ENCODE results near the gene CFAP74. TPM values are rescaled to one million over a fixed set of nuclear protein-coding genes. Genes with fewer than 3 reads are reported as not detected.

CFAP74 gene
- total RNA-seq, 1 experiment from 2014 or later: not detected

GRCh38 chr1:1872329-1872994 is 131.1 kb downstream of the CFAP74 start:
- CTCF ChIA-PET: no interaction called here
- POLR2A ChIA-PET (ENCODE audit: low non-redundant PET): no interaction called here
- no peak for TF ChIP-seq EZH2 (IDR thresholded peaks at IDR 0.05; ENCODE audit: borderline replicate concordance, low read depth, low read length, poor library complexity, severe bottlenecking)
- TF ChIP-seq, protein P1, sequence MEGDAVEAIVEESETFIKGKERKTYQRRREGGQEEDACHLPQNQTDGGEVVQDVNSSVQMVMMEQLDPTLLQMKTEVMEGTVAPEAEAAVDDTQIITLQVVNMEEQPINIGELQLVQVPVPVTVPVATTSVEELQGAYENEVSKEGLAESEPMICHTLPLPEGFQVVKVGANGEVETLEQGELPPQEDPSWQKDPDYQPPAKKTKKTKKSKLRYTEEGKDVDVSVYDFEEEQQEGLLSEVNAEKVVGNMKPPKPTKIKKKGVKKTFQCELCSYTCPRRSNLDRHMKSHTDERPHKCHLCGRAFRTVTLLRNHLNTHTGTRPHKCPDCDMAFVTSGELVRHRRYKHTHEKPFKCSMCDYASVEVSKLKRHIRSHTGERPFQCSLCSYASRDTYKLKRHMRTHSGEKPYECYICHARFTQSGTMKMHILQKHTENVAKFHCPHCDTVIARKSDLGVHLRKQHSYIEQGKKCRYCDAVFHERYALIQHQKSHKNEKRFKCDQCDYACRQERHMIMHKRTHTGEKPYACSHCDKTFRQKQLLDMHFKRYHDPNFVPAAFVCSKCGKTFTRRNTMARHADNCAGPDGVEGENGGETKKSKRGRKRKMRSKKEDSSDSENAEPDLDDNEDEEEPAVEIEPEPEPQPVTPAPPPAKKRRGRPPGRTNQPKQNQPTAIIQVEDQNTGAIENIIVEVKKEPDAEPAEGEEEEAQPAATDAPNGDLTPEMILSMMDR (conservative IDR thresholded peaks at IDR 0.05; ENCODE audit: low read depth, low read length): no peak
- H3K36me3 ChIP-seq (ENCODE audit: insufficient read depth, low read length, poor library complexity, severe bottlenecking): peaks cover 29% of the 10 kb centered on the region
- BruUV-seq (replicated peaks): no TSS peak
- H3K4me1 ChIP-seq (ENCODE audit: insufficient read depth, low read length, poor library complexity, severe bottlenecking): no peaks in the 10 kb centered on the region
- H3K27me3 ChIP-seq (replicated peaks; ENCODE audit: insufficient read depth, low read depth, low read length, poor library complexity): no peaks in the 10 kb centered on the region
- intact Hi-C loops (cut with micrococcal nuclease; ENCODE audit: unreplicated experiment): no loop called here
- no peaks in the 10 kb centered on the region for H3K9me3 ChIP-seq (ENCODE audit: low read depth, low read length, poor library complexity, severe bottlenecking)
- H3K27ac ChIP-seq (ENCODE audit: low read depth, low read length, poor library complexity, severe bottlenecking): no peak overlapping the region
- H3K4me3 ChIP-seq (ENCODE audit: low read depth, low read length, poor library complexity, severe bottlenecking): no peak overlapping the region
- no peak for DNase-seq (ENCODE audit: low spot score)

Other genes starting within 250 kb of the CFAP74 start
- gene NADK, start 225.3 kb downstream of the CFAP74 start, total RNA-seq (2021): 81.3 and 86.2 TPM in 2 replicates
- gene GNB1, start 112.7 kb downstream of the CFAP74 start, total RNA-seq (2021): 610 and 611 TPM in 2 replicates
- 0.28 TPM in 1 of 2 replicates, not detected in the other for gene CALML6, start 88.5 kb downstream of the CFAP74 start, total RNA-seq (2021)
- 4.1 and 10.3 TPM in 2 replicates for gene TMEM52, start 84.5 kb downstream of the CFAP74 start, total RNA-seq (2021)
- not detected in 2 replicates for gene GABRD, start 15.6 kb upstream of the CFAP74 start, total RNA-seq (2021)
- 1.9 and 3.2 TPM in 2 replicates for gene PRKCZ, start 46.6 kb upstream of the CFAP74 start, total RNA-seq (2021)
- gene FAAP20, start 191.0 kb upstream of the CFAP74 start, total RNA-seq (2021): 114 and 119 TPM in 2 replicates
- gene SKI, start 224.5 kb upstream of the CFAP74 start, total RNA-seq (2021): 84.9 and 88.1 TPM in 2 replicates